ENCODE results near the gene PRR13.

- no peak for TF ChIP-seq BHLHE40 (IDR thresholded peaks at IDR 0.05; ENCODE audit: borderline replicate concordance)
- TF ChIP-seq LEF1 (IDR thresholded peaks at IDR 0.05; ENCODE audit: borderline replicate concordance): no peak
- no peak for TF ChIP-seq FOXA1 (IDR thresholded peaks at IDR 0.05)
- TF ChIP-seq FOXK2 (IDR thresholded peaks at IDR 0.05): no peak
- no peak for TF ChIP-seq SUZ12 (IDR thresholded peaks at IDR 0.05)
- TF ChIP-seq ZNF384 (IDR thresholded peaks at IDR 0.05): no peak
- no peak for TF ChIP-seq HDGF (IDR thresholded peaks at IDR 0.05; ENCODE audit: borderline replicate concordance)
- no peak for TF ChIP-seq ELF4 (IDR thresholded peaks at IDR 0.05)
- no peak for TF ChIP-seq CTBP1 (IDR thresholded peaks at IDR 0.05; ENCODE audit: borderline replicate concordance)
Measured at GRCh38 chr12:53453953-53454640, 12.6 kb downstream of the PRR13 start.

All from HEK293T (cell line).